Cardiac muscle cell (in vitro differentiated cells and primary cell): Measurements from ENCODE around the gene LDLR. TPM values are rescaled to one million over a fixed set of nuclear protein-coding genes. Genes with fewer than 3 reads are reported as not detected.
A peak's percentile ranks its signal among the peaks of the same experiment; 100 is the strongest.

ENCODE experiments used
- DNase-seq, 2 donors: peaks; one replicate each; pipeline versions ENCODE4 v3.0.0 to v3.0.0-alpha.2; 2010 to 2017; ENCODE audit warnings: low read depth in 1 of 2, low spot score in 1 of 2
- H3K27ac ChIP-seq: fragments of 200-600 bp; sonication (generic); 2 replicates; pipeline ENCODE4 v1.5.1; 2016
- H3K27me3 ChIP-seq: fragments of 200-600 bp; sonication (generic); 2 replicates; pipeline ENCODE4 v1.6.0; 2016; ENCODE audit warnings: control low read depth
- H3K36me3 ChIP-seq: fragments of 200-600 bp; sonication (generic); 2 replicates; pipeline ENCODE4 v1.5.1; 2016; ENCODE audit warnings: control low read depth
- H3K4me1 ChIP-seq: fragments of 200-600 bp; sonication (generic); 2 replicates; pipeline ENCODE4 v1.8.1; 2017; ENCODE audit warnings: low read depth, mild to moderate bottlenecking, mixed run types
- H3K4me3 ChIP-seq: fragments of 200-600 bp; sonication (generic); 2 replicates; pipeline ENCODE4 v1.5.1; 2016; ENCODE audit warnings: mild to moderate bottlenecking
- H3K9me3 ChIP-seq: fragments of 200-600 bp; sonication (generic); 2 replicates; pipeline ENCODE4 v1.5.1; 2017; ENCODE audit warnings: low read depth, mild to moderate bottlenecking, control low read depth
- CTCF ChIP-seq: IDR thresholded peaks from 2 replicates; pipeline ENCODE4 v1.5.1; 2012; ENCODE audit warnings: low read depth, mild to moderate bottlenecking, low read length
- polyA plus RNA-seq: library from polyadenylated mRNA; unstranded; fragments of >200 nt; fragmentation: Nextera tagmentation; extraction: Ambion mirVana; gene quantifications from 2 replicates; pipeline ENCODE4 v1.2.1, GENCODE V29; 2016
- total RNA-seq: library from RNA; depleted of rRNA; stranded (reverse); fragments of >200 nt; gene quantifications from 2 replicates; pipeline ENCODE4 v1.2.3, GENCODE V29; 2016

LDLR gene
- total and polyA plus RNA-seq, 2 experiments from 2014 or later: 98.6 to 107 TPM

DNA sequence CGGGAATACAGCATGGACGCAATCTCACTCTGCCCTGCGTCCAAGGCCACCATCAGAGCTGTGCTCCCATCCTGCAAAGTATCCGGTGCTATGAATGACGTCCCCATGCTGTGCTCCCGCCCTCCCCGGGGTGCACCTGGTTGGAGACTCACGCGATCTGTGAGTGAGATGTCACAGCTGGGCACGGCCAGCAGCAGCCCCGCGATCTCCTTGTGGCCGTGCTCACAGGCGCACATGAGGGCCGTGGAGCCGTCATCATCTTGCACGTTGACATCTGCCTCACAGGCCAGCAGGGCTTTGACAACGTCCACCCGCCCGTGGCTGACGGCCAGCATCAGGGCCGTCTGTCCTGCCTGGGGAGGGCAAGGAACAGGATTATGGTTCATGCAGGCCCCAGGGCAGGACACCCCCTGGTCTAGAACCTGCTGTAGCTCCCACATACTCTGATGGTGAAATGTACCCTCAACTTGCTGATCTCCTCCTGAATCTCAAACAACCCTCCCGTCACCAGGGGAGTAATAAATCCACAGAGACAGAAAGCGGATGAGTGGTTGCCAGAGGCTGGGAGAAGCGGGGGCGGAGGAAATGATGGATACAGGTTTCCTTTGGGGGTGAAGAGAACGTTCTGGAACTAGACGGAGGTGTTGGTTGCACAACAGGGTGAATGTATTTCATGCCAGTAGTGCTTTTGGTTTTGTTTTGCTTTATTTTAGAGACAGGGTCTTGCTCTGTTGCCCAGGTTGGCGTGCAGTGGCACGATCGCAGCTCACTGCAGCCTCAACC is 80.8 kb downstream of the LDLR start:
- peak in 1 of 2 donors; percentile 84 for DNase-seq
- no peak for TF ChIP-seq CTCF
- H3K4me1 ChIP-seq: no peaks in the 10 kb centered on the region
- no peaks in the 10 kb centered on the region for H3K27me3 ChIP-seq
- H3K4me3 ChIP-seq: no peak overlapping the region
- peaks cover 25% of the 10 kb centered on the region for H3K36me3 ChIP-seq
- H3K27ac ChIP-seq: no peak overlapping the region
- H3K9me3 ChIP-seq: no peaks in the 10 kb centered on the region

- no peak for TF ChIP-seq CTCF
- no peak overlapping the region for H3K4me3 ChIP-seq
- peaks cover 27% of the 10 kb centered on the region for H3K36me3 ChIP-seq
Measured at GRCh38 chr19:11171144-11171543, 81.9 kb downstream of the LDLR start.

DNA sequence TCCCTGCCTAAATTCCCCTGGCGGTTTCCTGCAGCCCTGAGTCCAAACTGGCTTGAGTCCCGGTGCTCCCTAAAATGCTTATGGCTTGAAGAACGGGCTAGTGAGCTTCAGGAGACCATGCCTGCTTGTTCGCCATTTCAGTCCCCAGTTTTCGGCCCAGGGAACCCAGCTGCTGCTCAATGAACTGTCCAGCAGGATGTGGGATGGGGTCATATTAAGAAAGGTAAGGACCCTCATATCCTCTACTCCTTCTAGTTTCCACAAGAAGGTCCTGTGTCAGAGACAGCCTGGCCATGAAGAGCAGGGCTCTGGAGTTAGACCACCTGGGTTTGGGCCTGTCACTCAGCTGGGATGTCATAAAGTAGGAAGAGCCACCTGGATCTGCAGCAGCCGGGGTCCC is 83.3 kb downstream of the LDLR start:
- Histone ChIP-seq H3K4me3 (no peak overlapping the region), H3K36me3 (peaks cover 27% of the 10 kb centered on the region), H3K4me1 (no peaks in the 10 kb centered on the region), H3K9me3 (no peaks in the 10 kb centered on the region), H3K27ac (no peak overlapping the region), H3K27me3 (no peaks in the 10 kb centered on the region)
- no peak for TF ChIP-seq CTCF
- DNase-seq: no peak

More at GRCh38 chr19:11171144-11171543, 81.9 kb downstream of the LDLR start:
- Histone ChIP-seq H3K4me1 (no peaks in the 10 kb centered on the region), H3K9me3 (no peaks in the 10 kb centered on the region), H3K27me3 (no peaks in the 10 kb centered on the region), H3K27ac (no peak overlapping the region)
- DNase-seq: no peak

- H3K9me3 ChIP-seq: no peaks in the 10 kb centered on the region
- no peak for TF ChIP-seq CTCF
- no peak for DNase-seq
- peaks cover 24% of the 10 kb centered on the region for H3K36me3 ChIP-seq
- H3K27ac ChIP-seq: no peak overlapping the region
- no peaks in the 10 kb centered on the region for H3K27me3 ChIP-seq
- H3K4me3 ChIP-seq: no peak overlapping the region
- H3K4me1 ChIP-seq: no peaks in the 10 kb centered on the region
Measured at GRCh38 chr19:11173516-11174155, 84.4 kb downstream of the LDLR start.

DNA sequence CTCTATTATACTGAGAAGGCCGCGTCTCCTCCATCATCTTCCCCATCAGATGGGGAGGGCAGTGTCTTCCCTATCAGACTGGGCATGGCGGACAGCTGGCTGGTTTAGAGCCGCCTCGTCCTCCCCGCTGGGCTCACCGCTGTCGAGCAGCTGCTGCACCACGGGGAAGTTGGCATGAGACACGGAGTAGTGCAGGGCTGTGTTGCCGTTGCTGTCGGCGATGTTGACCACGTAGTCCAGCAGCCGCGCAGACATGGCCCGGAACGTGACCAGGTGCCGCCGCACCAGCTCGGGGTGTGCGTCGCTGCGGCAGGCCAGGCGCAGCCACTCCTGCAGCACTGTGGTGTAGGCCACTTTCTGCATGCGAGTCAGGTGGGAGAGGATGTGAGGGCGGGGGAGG is 85.1 kb downstream of the LDLR start:
- Histone ChIP-seq H3K27me3 (no peaks in the 10 kb centered on the region), H3K9me3 (no peaks in the 10 kb centered on the region), H3K27ac (no peak overlapping the region), H3K4me3 (no peak overlapping the region), H3K36me3 (peaks cover 19% of the 10 kb centered on the region), H3K4me1 (no peaks in the 10 kb centered on the region)
- no peak for TF ChIP-seq CTCF
- DNase-seq: no peak
